HG02943 (cell line): ENCODE results near the gene CDH4.
"Not testable (repeated sequence)": the region's sequence is repeated elsewhere in the genome, so short reads cannot be mapped to it uniquely, and the experiment has no call there.

ENCODE experiments used
- ATAC-seq: cut with Tn5 transposase; IDR thresholded peaks from one replicate; pipeline ENCODE4 v1.9.1; 2021; ENCODE audit warnings: mild to moderate bottlenecking, low read depth, moderate library complexity; ENCODE audit not compliant: unreplicated experiment

The CDH4 gene

GRCh38 chr20:61478611-61479305 is 226.7 kb downstream of the CDH4 start:
- no peak for ATAC-seq

GRCh38 chr20:61479433-61479832 is 227.4 kb downstream of the CDH4 start:
- ATAC-seq = not testable (repeated sequence)

- no peak for ATAC-seq
These were observed 228.2 kb downstream of the CDH4 start for GRCh38 chr20:61480158-61480825.

- ATAC-seq = no peak
These were observed 230.2 kb downstream of the CDH4 start for GRCh38 chr20:61482056-61482887.

- no peak for ATAC-seq
These were observed 230.8 kb downstream of the CDH4 start for GRCh38 chr20:61482901-61483300.

- ATAC-seq = no peak
These were observed 231.4 kb downstream of the CDH4 start for GRCh38 chr20:61483336-61484067.

- ATAC-seq = no peak
These were observed 234.1 kb downstream of the CDH4 start for GRCh38 chr20:61486198-61486597.

- ATAC-seq = no peak
These were observed 235.4 kb downstream of the CDH4 start for GRCh38 chr20:61487346-61487996.

- ATAC-seq = no peak
These were observed 235.9 kb downstream of the CDH4 start for GRCh38 chr20:61487997-61488371.

GRCh38 chr20:61490721-61491120 is 238.7 kb downstream of the CDH4 start:
- ATAC-seq = no peak

- ATAC-seq = no peak
These were observed 240.0 kb downstream of the CDH4 start for GRCh38 chr20:61492065-61492464.

GRCh38 chr20:61493798-61494305 is 241.8 kb downstream of the CDH4 start:
- no peak for ATAC-seq

GRCh38 chr20:61494763-61495575 is 242.9 kb downstream of the CDH4 start:
- ATAC-seq = no peak

GRCh38 chr20:61497029-61497627 is 245.1 kb downstream of the CDH4 start:
- no peak for ATAC-seq

- ATAC-seq = no peak
These were observed 247.9 kb downstream of the CDH4 start for GRCh38 chr20:61499859-61500554.

GRCh38 chr20:61500791-61501321 is 248.8 kb downstream of the CDH4 start:
- no peak for ATAC-seq

GRCh38 chr20:61502433-61502832 is 250.4 kb downstream of the CDH4 start:
- ATAC-seq = no peak

- ATAC-seq = no peak
These were observed 251.0 kb downstream of the CDH4 start for GRCh38 chr20:61503106-61503505.
